Fibroblast of lung (primary cell): Measurements from ENCODE around the gene AGRP.

ENCODE experiments used
- CTCF ChIP-seq, 2 donors: IDR thresholded peaks in 1 of 2; conservative IDR thresholded peaks in 1 of 2; 1 replicate in 1 of 2; 2 replicates in 1 of 2; pipeline ENCODE4 v1.5.1; 2011 to 2012; ENCODE audit warnings: low read length in 2 of 2, control low read depth in 1 of 2, inconsistent platforms in 1 of 2, low read depth in 1 of 2, mild to moderate bottlenecking in 1 of 2
- EZH2 ChIP-seq: IDR thresholded peaks from 2 replicates; pipeline ENCODE4 v1.5.1; 2012; ENCODE audit warnings: low read length, control low read depth, mild to moderate bottlenecking; ENCODE audit errors: missing control alignments

DNA sequence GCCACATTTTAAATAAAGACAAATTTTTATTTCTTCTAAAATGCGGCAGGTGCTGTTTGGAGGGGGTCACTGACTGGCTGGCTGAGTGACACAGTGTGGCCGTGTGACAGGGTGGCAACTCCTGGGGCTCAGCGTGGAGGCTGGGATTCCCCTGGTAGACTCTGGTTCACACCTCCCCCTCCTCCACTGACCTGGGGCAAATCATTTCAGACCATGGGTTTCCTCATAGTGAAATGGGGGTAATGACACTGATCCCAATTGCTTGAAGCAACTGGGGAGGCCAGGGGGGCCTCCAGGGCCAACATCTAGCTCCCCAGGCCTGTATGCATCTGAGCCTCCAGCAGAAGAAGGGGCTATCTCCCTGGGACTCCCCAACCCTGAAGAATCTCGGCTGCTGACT is 45.8 kb downstream of the AGRP start:
- no peak for TF ChIP-seq CTCF (conservative IDR thresholded peaks at IDR 0.05 in 1 of 2, IDR thresholded peaks at IDR 0.05 in 1 of 2; ENCODE audit: low read depth in 1 of 2, low read length in 2 of 2)
- no peak for TF ChIP-seq EZH2
